ENCODE data around the gene MUC13. TPM values are rescaled to one million over a fixed set of nuclear protein-coding genes. Genes with fewer than 3 reads are reported as not detected.

MUC13 gene, protein sequence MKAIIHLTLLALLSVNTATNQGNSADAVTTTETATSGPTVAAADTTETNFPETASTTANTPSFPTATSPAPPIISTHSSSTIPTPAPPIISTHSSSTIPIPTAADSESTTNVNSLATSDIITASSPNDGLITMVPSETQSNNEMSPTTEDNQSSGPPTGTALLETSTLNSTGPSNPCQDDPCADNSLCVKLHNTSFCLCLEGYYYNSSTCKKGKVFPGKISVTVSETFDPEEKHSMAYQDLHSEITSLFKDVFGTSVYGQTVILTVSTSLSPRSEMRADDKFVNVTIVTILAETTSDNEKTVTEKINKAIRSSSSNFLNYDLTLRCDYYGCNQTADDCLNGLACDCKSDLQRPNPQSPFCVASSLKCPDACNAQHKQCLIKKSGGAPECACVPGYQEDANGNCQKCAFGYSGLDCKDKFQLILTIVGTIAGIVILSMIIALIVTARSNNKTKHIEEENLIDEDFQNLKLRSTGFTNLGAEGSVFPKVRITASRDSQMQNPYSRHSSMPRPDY
- total RNA-seq (2014; rRNA removed; shearing (Covaris generic)), result 0.04 TPM in 1 of 2 replicates, not detected in the other

GRCh38 chr3:124934577-124934976 is at the start of gene MUC13:
Gene MUC13, minus strand, starts transcription at chr3:124934751. Its CDS starts 39 bp downstream, at chr3:124934712.

GRCh38 chr3:124887177-124887931 is 47.2 kb downstream of the MUC13 start, which contains the start of gene ITGB5:
Gene ITGB5, minus strand, starts transcription at chr3:124887365. Its CDS starts 365 bp downstream, at chr3:124887000.

Other genes with a start within 250 kb of the MUC13 start
- 57.4 and 62.5 TPM in 2 replicates for gene UMPS, start 204.3 kb downstream of the MUC13 start, total RNA-seq (2014; rRNA removed; shearing (Covaris generic))
- gene ITGB5, start 47.4 kb downstream of the MUC13 start, total RNA-seq (2014; rRNA removed; shearing (Covaris generic)), result 257 and 271 TPM in 2 replicates
- gene HEG1, start 121.2 kb upstream of the MUC13 start, total RNA-seq (2014; rRNA removed; shearing (Covaris generic)), result 14.3 and 15.9 TPM in 2 replicates